Natural killer cell (primary cell): ENCODE measurements around the gene PRUNE2. TPM values are rescaled to one million over a fixed set of nuclear protein-coding genes. Genes with fewer than 3 reads are reported as not detected.

ENCODE experiments used
- ATAC-seq, 3 donors: fragments of 150-1000 bp in 2 of 3; fragments of 200-7000 bp in 1 of 3; cut with Tn5 transposase; 1 replicate in 1 of 3; 2 replicates in 2 of 3; pipeline ENCODE4 v1.10.0; 2021; ENCODE audit warnings: mild to moderate bottlenecking in 2 of 3, moderate library complexity in 2 of 3
- DNase-seq, 2 donors: peaks; one replicate each; pipeline versions ENCODE4 v3.0.0 to v3.0.0-alpha.2; 2013 to 2021; ENCODE audit warnings: mixed read lengths in 1 of 2
- H3K27ac ChIP-seq: one replicate; pipeline ENCODE4 v1.5.1; 2013; ENCODE audit warnings: mild to moderate bottlenecking, low read length
- H3K27me3 ChIP-seq: one replicate; pipeline ENCODE4 v1.6.1; 2013; ENCODE audit warnings: low read length; ENCODE audit not compliant: control insufficient read depth, insufficient read depth
- H3K36me3 ChIP-seq: one replicate; pipeline ENCODE4 v1.6.1; 2013; ENCODE audit warnings: low read length; ENCODE audit not compliant: control insufficient read depth, insufficient read depth
- H3K4me1 ChIP-seq: one replicate; pipeline ENCODE4 v1.6.1; 2013; ENCODE audit warnings: low read length; ENCODE audit not compliant: control insufficient read depth, insufficient read depth
- H3K4me3 ChIP-seq: one replicate; pipeline ENCODE4 v1.5.1; 2013; ENCODE audit warnings: low read length
- H3K9me3 ChIP-seq: one replicate; pipeline ENCODE4 v1.6.1; 2013; ENCODE audit warnings: low read length; ENCODE audit not compliant: control insufficient read depth, insufficient read depth
- H3K27ac Mint-ChIP-seq, 2 donors: one replicate each; pipeline ENCODE4 v1.8.0; 2022; ENCODE audit warnings: mild to moderate bottlenecking in 2 of 2, mixed read lengths in 2 of 2, moderate library complexity in 1 of 2
- H3K27me3 Mint-ChIP-seq, 2 donors: one replicate each; pipeline ENCODE4 v1.8.0; 2022; ENCODE audit warnings: low read depth in 2 of 2, mixed read lengths in 2 of 2
- H3K36me3 Mint-ChIP-seq: one replicate; pipeline ENCODE4 v1.8.0; 2022; ENCODE audit warnings: mixed read lengths
- H3K4me1 Mint-ChIP-seq, 2 donors: one replicate each; pipeline ENCODE4 v1.8.0; 2022; ENCODE audit warnings: mixed read lengths in 2 of 2
- H3K4me3 Mint-ChIP-seq: one replicate; pipeline ENCODE4 v1.8.0; 2022; ENCODE audit warnings: mild to moderate bottlenecking, moderate library complexity, mixed read lengths
- H3K9me3 Mint-ChIP-seq, 2 donors: one replicate each; pipeline ENCODE4 v1.8.0; 2022; ENCODE audit warnings: mixed read lengths in 2 of 2
- WGBS: methylation state at CpG from one replicate; pipeline ENCODE4 v1.1.7; 2013; ENCODE audit warnings: missing lambda C conversion rate; ENCODE audit not compliant: insufficient coverage; 5-methylcytosine and 5-hydroxymethylcytosine counted together
- intact Hi-C: fragments of 100-400 bp; cut with micrococcal nuclease; formaldehyde crosslinking; loops from one replicate; pipeline ENCODE4 v1.14.2; 2022
- total RNA-seq, 4 donors: library from RNA; stranded (reverse); fragments of 120-200 nt in 1 of 4; gene quantifications; one replicate each; pipeline versions ENCODE4 v1.2.3 to v1.2.4, GENCODE V29; 2013 to 2022
- TF ChIP-seq, protein P1 (sequence below): fragments of 200-600 bp; IDR thresholded peaks from one replicate; pipeline ENCODE4 v1.8.0; 2022; ENCODE audit warnings: antibody characterized with exemption

The PRUNE2 gene
- total RNA-seq, 3 donors from 2014 or later (not counting 1 experiment from before 2014, with no cell fraction given) = 0.43 to 0.45 TPM; not detected in 1

- Histone ChIP-seq H3K27ac (peak overlapping the region; percentile 56), H3K27me3 (no peaks in the 10 kb centered on the region), H3K4me1 (peaks cover 19% of the 10 kb centered on the region), H3K36me3 (no peaks in the 10 kb centered on the region), H3K9me3 (no peaks in the 10 kb centered on the region), H3K4me3 (no peak overlapping the region)
- Mint-ChIP-seq H3K4me3 (peak overlapping the region; percentile 74), H3K36me3 (no peaks in the 10 kb centered on the region), H3K4me1 (peaks cover 69 to 74% of the 10 kb centered on the region in 2 donors), H3K27me3 (no peaks in the 10 kb centered on the region), H3K9me3 (no peaks in the 10 kb centered on the region), H3K27ac (peak overlapping the region; percentile 81 to 85)
- TF ChIP-seq, protein P1, sequence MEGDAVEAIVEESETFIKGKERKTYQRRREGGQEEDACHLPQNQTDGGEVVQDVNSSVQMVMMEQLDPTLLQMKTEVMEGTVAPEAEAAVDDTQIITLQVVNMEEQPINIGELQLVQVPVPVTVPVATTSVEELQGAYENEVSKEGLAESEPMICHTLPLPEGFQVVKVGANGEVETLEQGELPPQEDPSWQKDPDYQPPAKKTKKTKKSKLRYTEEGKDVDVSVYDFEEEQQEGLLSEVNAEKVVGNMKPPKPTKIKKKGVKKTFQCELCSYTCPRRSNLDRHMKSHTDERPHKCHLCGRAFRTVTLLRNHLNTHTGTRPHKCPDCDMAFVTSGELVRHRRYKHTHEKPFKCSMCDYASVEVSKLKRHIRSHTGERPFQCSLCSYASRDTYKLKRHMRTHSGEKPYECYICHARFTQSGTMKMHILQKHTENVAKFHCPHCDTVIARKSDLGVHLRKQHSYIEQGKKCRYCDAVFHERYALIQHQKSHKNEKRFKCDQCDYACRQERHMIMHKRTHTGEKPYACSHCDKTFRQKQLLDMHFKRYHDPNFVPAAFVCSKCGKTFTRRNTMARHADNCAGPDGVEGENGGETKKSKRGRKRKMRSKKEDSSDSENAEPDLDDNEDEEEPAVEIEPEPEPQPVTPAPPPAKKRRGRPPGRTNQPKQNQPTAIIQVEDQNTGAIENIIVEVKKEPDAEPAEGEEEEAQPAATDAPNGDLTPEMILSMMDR = no peak
- WGBS = 17% methylated on average over 6 of the region's 6 CpGs
- peak; percentile 73 to 83 (median 77) for ATAC-seq
- peak in 1 of 2 donors; percentile 54 for DNase-seq
- intact Hi-C loops = loop anchor here (1.0 to 5.0 kb wide), 3 partner anchors 43 to 79 kb away; no protein-coding TSS in a partner anchor
These were observed 250.8 kb downstream of the PRUNE2 start for GRCh38 chr9:76655121-76655541.

GRCh38 chr9:76654575-76654974, 251.3 kb downstream of the PRUNE2 start:
- no peaks in the 10 kb centered on the region for H3K36me3 Mint-ChIP-seq
- no CpG with 5 or more reads among the region's 1 CpG for WGBS
- no peaks in the 10 kb centered on the region for H3K9me3 ChIP-seq
- no peaks in the 10 kb centered on the region for H3K9me3 Mint-ChIP-seq
- H3K36me3 ChIP-seq = no peaks in the 10 kb centered on the region
- no peak for DNase-seq
- no peak overlapping the region for H3K4me3 ChIP-seq
- H3K27me3 ChIP-seq = no peaks in the 10 kb centered on the region
- H3K27ac Mint-ChIP-seq = peak overlapping the region; percentile 81 to 85
- peak overlapping the region; percentile 56 for H3K27ac ChIP-seq
- no peaks in the 10 kb centered on the region for H3K27me3 Mint-ChIP-seq
- intact Hi-C loops = no loop called here
- TF ChIP-seq, protein P1 = no peak
- peak overlapping the region; percentile 74 for H3K4me3 Mint-ChIP-seq
- ATAC-seq = no peak
- peaks cover 69 to 74% of the 10 kb centered on the region in 2 donors for H3K4me1 Mint-ChIP-seq
- peaks cover 19% of the 10 kb centered on the region for H3K4me1 ChIP-seq

- Mint-ChIP-seq H3K36me3 (no peaks in the 10 kb centered on the region), H3K4me1 (peaks cover 69 to 73% of the 10 kb centered on the region in 2 donors), H3K9me3 (no peaks in the 10 kb centered on the region), H3K4me3 (no peak overlapping the region), H3K27me3 (no peaks in the 10 kb centered on the region), H3K27ac (peak overlapping the region in 1 of 2 donors; percentile 85)
- Histone ChIP-seq H3K27ac (peak overlapping the region; percentile 9), H3K27me3 (no peaks in the 10 kb centered on the region), H3K36me3 (no peaks in the 10 kb centered on the region), H3K4me1 (peaks cover 19% of the 10 kb centered on the region), H3K9me3 (no peaks in the 10 kb centered on the region), H3K4me3 (no peak overlapping the region)
- no peak for DNase-seq
- TF ChIP-seq, protein P1 = no peak
- no peak for ATAC-seq
- WGBS = 94% methylated on average over 1 of the region's 1 CpG
- intact Hi-C loops = no loop called here
These were observed 251.9 kb downstream of the PRUNE2 start for GRCh38 chr9:76654051-76654461.

GRCh38 chr9:76652894-76653293, 253.0 kb downstream of the PRUNE2 start:
- TF ChIP-seq, protein P1 = no peak
- Mint-ChIP-seq H3K9me3 (no peaks in the 10 kb centered on the region), H3K36me3 (no peaks in the 10 kb centered on the region), H3K4me3 (no peak overlapping the region), H3K27ac (peak overlapping the region in 1 of 2 donors; percentile 92), H3K27me3 (no peaks in the 10 kb centered on the region), H3K4me1 (peaks cover 60 to 64% of the 10 kb centered on the region in 2 donors)
- ATAC-seq (no peak), DNase-seq (no peak)
- no peaks in the 10 kb centered on the region for H3K27me3 ChIP-seq
- WGBS = 67% methylated on average over 1 of the region's 2 CpGs
- H3K4me3 ChIP-seq = no peak overlapping the region
- no peaks in the 10 kb centered on the region for H3K9me3 ChIP-seq
- intact Hi-C loops = no loop called here
- peaks cover 16% of the 10 kb centered on the region for H3K4me1 ChIP-seq
- no peak overlapping the region for H3K27ac ChIP-seq
- no peaks in the 10 kb centered on the region for H3K36me3 ChIP-seq
